Measurements from ENCODE around the gene NDRG2.

NDRG2 gene

DNA sequence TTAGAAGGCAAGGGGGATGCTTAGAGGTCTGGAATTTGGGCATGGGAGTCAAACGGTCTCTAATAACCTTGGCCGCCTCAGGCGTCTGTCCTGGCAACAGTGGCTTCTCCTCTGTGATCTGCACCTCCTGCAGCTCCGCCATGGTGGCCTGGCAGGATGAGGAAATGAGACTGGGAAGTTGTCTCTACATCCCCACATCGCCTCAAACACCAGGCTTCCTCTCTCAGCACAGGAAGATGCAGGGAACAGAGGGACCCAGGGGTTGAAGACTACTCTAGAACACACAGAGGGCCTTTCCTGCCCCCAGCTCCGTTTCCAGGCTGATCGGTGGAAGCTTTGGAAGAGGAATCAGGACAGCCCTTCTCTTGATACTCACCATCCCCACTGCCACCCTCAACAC lies 1.7 kb downstream of the NDRG2 start:
- TF ChIP-seq ZFX (IDR thresholded peaks at IDR 0.05): no peak
- no peak overlapping the region for H3K27ac ChIP-seq

DNA sequence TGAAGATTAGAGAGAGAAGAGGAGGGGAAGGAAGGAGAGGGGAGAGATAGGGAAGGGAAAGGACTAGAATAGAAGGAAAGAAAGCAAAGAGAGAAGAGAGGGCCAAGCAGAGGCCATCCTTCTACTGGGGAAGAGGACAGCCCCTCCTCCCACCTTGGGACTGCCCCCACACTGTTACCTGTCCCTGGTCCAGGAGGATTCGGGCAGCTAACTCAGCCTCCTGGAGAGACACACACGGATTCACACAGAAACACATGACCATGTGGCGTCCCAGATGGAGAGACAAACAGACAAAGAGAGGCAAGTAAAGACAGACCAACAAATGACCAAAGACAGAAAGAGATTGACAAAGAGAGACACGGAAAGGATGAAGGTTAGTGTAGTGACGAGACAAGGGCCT lies 2.2 kb downstream of the NDRG2 start:
- TF ChIP-seq, protein P1, sequence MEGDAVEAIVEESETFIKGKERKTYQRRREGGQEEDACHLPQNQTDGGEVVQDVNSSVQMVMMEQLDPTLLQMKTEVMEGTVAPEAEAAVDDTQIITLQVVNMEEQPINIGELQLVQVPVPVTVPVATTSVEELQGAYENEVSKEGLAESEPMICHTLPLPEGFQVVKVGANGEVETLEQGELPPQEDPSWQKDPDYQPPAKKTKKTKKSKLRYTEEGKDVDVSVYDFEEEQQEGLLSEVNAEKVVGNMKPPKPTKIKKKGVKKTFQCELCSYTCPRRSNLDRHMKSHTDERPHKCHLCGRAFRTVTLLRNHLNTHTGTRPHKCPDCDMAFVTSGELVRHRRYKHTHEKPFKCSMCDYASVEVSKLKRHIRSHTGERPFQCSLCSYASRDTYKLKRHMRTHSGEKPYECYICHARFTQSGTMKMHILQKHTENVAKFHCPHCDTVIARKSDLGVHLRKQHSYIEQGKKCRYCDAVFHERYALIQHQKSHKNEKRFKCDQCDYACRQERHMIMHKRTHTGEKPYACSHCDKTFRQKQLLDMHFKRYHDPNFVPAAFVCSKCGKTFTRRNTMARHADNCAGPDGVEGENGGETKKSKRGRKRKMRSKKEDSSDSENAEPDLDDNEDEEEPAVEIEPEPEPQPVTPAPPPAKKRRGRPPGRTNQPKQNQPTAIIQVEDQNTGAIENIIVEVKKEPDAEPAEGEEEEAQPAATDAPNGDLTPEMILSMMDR (conservative IDR thresholded peaks at IDR 0.05): no peak
- no peak for TF ChIP-seq ZFX (IDR thresholded peaks at IDR 0.05)
- no peak overlapping the region for H3K27ac ChIP-seq

DNA sequence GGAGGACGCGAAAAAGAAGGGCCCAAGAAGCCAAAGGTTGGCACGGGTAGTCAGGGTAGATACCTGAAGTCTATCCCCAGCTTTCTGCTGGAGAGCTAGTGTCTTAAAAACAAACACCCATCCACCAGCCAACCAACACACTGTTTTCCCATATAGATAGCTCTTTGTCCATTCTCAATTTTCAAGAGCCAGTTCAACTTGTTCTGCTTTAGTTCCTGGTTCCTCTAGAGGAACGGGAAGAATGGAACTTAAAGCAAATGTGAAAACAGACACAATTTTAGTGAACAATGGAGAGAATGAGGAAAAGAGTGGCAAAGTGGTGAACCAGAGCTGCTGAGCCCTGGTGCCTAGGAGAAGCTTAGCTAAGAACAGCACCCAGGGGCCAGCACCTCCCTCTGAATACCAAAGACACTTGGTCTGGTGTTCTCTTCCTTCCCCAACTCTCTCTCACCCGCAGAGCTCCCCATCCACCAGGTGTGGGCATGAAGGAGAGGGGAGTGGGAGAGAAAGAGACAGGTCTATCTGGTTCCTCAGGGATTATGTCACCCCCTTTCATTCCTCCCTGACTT lies 3.8 kb downstream of the NDRG2 start:
- H3K27ac ChIP-seq: peak overlapping the region; percentile 62
- TF ChIP-seq, protein P1 (conservative IDR thresholded peaks at IDR 0.05): no peak
- no peak for TF ChIP-seq ZFX (IDR thresholded peaks at IDR 0.05)

DNA sequence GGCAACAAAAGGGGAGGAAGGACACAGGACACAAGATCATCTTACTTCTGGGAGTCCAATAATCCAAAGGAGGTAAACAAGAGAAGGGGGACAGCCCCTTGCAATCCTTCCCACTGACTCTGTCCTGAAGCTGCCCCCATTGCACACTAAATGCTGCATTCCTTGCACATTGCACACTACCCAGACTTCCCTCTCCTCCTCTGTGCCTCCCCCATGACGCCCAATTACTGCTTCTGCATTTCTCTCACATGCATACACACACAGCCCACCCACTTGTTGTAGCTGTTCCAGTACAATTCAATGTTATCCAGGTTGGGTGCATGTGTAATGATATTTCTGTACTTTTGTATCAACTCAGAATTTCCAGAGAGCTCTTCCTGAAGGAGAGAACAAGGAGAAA lies 5.5 kb downstream of the NDRG2 start:
- no peak for TF ChIP-seq ZFX (IDR thresholded peaks at IDR 0.05)
- TF ChIP-seq, protein P1 (conservative IDR thresholded peaks at IDR 0.05): no peak

DNA sequence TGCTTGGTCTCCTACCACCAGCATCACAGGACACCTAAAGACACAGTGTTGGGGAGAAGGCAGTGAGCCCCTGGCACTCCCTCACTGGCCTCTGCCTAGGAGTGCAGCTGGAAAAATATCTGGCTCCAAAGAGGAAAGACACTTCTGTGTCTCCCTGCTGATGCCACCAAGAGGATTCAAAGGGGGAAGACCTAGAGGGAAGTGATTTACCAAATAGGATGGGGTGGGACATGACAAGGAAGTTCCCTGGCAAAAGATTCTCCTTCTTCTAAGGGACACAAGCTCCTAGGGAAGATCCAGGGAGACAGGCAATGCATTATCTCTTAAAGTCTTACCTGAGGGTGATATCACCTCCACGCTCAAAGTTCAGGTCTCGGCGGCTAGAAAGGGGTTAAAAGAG lies 6.1 kb downstream of the NDRG2 start:
- H3K27ac ChIP-seq: no peak overlapping the region
- TF ChIP-seq, protein P1 (conservative IDR thresholded peaks at IDR 0.05): no peak
- no peak for TF ChIP-seq ZFX (IDR thresholded peaks at IDR 0.05)

More for the DNA sequence above, 5.5 kb downstream of the NDRG2 start:
- H3K27ac ChIP-seq: no peak overlapping the region

DNA sequence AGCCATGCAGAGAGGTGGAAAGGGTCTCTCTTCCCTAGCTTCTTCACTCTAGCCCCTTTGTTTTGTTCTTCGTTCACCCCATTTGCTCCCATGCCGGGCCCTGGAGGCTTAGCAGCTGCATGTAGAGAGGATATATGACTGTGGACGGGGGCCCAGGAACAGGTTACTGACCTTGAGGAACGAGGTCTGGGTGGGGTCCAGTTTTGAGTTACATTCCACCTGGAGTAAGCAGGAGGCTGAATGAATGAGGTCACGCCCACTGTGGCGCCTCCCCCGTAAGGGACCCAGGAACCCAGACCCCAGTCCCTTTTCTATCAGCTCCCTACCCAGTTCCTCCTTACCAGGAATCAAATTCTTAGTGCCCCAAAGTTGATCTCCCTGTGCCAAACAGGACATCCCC lies 6.6 kb downstream of the NDRG2 start:
- no peak overlapping the region for H3K27ac ChIP-seq
- TF ChIP-seq, protein P1 (conservative IDR thresholded peaks at IDR 0.05): no peak
- no peak for TF ChIP-seq ZFX (IDR thresholded peaks at IDR 0.05)

DNA sequence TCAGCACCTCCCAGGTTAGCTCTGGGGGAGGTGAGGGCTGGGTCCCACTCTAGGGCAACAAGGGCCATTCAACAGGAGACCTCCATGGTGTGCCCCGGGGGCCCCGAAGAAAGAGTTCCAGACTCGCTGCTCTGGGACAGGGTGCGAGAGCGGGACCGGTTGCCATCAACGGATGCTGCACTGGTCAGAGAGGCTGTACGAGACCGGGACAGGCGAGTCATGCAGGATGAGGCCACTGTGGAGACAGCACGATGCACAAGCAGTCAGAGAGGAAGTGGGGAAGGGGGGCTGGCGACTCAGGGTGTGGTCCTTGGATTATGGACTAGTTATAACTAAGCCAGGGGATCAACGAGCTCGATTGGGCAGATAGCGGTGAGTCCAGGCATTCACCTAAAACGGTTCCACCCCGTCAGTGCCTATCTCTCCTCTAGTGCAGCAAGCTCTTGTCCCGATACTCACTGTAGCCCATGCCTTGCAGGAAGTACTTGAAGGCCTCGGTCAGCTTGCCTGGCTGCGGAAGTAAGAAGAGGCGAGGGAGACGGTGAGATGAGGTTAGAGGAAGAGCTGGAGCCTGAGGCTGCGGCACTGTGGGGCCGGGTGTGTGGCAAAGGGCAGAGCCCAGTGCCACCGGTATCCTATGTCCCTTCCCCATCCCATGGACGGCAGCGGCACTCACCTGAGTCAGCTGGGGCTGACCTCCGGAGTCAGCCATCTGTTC lies 7.2 kb downstream of the NDRG2 start:
- TF ChIP-seq ZFX (IDR thresholded peaks at IDR 0.05): no peak
- TF ChIP-seq, protein P1 (conservative IDR thresholded peaks at IDR 0.05): no peak
- H3K27ac ChIP-seq: no peak overlapping the region

Measured in C4-2B (cell line).